GM18511 (cell line): Measurements from ENCODE around the gene CPXM1.
A peak's percentile ranks its signal among the peaks of the same experiment; 100 is the strongest.
"Not testable (repeated sequence)": the region's sequence is repeated elsewhere in the genome, so short reads cannot be mapped to it uniquely, and the experiment has no call there.

ENCODE experiments used
- ATAC-seq: cut with Tn5 transposase; IDR thresholded peaks from one replicate; pipeline ENCODE4 v1.9.1; 2021; ENCODE audit warnings: mild to moderate bottlenecking, moderate library complexity; ENCODE audit not compliant: unreplicated experiment

The CPXM1 gene

DNA sequence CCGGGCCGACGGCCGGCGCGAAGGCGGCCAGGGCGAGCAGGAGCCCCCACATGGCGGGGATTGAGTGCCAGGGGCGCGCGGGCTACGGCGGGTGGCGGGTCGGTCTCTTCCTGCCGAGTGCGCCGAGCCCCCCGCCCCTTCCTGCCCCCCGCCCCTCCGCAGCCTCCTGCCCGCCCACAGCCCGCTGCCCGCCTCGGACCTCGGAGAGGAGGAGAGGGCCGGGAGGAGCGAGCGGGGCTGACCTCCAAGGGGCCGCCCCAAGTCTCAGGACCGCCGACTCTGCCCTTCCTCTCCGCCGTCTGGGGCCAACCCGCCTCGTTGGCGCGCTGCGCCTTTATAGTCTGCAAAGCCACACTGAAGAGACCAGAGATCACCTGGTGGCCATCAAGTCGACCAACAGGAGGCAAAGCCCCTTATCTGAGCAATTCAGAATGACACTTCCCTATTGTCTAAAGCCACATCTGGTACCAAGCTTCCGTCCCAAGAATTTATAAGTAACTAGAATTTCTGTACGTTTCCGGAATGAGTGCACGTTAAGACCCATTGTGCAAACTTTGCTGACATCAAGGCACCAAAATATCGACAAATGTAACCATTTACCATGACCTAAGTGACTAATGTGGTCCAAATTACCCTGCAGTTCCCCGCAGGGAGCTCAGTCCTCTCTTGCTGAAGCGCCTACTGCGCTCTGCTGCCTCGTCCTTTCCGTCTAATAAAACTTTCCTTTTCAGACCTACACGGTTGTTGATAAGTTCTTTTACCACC lies at the start of gene CPXM1:
CPXM1 (minus strand) TSS at position 107 of the 765 bp plus-strand sequence; CDS start at position 52, 55 bp downstream.
- ATAC-seq: peak; percentile 67

DNA sequence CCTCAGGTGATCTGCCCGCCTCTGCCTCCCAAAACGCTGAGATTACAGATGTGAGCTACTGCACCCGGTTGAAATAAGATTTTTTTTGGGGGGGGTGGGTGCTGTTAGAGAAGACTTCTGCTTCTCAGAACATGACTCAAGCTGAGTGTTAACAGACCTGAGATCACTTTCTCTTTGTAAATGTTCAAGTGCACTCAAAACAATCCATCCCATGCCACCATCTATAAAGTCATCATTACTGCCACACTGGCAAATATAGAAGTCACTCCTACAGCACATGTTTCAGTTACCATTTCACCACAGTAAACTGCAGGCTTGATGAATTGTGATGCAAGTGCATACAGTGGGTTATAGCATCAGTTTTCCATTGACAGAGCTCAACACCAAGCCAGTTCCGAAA lies 49.1 kb upstream of the CPXM1 start:
- no peak for ATAC-seq

- ATAC-seq: no peak
Measured at GRCh38 chr20:2847802-2848201, 47.4 kb upstream of the CPXM1 start.

DNA sequence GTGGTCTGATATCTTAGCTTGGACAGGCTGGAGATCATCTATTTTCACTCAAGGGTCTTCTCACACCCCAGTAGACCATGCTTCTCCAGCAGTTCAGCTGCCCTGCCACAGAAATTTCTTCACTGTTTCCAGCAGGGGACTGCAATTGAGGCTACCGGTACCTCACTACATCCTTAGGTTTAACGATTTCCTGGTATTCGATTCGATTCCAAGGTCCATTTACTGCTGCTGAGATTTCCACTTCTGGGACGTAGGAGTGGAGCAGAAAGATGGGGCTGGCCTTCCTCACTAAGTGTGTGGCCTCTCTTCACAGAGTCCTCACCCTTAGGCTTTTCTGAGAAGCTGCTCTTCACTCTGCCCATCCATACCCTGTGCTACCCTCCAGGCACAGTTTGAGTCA lies 46.3 kb upstream of the CPXM1 start:
- ATAC-seq: no peak

- no peak for ATAC-seq
Measured at GRCh38 chr20:2845607-2846006, 45.2 kb upstream of the CPXM1 start.

GRCh38 chr20:2840967-2841531 lies 40.6 kb upstream of the CPXM1 start:
- ATAC-seq: peak; percentile 40

GRCh38 chr20:2840138-2840966 lies 39.9 kb upstream of the CPXM1 start, which contains the start of the genes PCED1A and VPS16:
Gene PCED1A, minus strand, starts transcription at chr20:2840655. Its CDS starts 743 bp downstream, at chr20:2839912.
Gene VPS16, plus strand, starts transcription at chr20:2840745. Its CDS starts 30 bp downstream, at chr20:2840775.
- peak; percentile 96 for ATAC-seq

GRCh38 chr20:2839732-2840137 lies 39.3 kb upstream of the CPXM1 start:
- no peak for ATAC-seq

DNA sequence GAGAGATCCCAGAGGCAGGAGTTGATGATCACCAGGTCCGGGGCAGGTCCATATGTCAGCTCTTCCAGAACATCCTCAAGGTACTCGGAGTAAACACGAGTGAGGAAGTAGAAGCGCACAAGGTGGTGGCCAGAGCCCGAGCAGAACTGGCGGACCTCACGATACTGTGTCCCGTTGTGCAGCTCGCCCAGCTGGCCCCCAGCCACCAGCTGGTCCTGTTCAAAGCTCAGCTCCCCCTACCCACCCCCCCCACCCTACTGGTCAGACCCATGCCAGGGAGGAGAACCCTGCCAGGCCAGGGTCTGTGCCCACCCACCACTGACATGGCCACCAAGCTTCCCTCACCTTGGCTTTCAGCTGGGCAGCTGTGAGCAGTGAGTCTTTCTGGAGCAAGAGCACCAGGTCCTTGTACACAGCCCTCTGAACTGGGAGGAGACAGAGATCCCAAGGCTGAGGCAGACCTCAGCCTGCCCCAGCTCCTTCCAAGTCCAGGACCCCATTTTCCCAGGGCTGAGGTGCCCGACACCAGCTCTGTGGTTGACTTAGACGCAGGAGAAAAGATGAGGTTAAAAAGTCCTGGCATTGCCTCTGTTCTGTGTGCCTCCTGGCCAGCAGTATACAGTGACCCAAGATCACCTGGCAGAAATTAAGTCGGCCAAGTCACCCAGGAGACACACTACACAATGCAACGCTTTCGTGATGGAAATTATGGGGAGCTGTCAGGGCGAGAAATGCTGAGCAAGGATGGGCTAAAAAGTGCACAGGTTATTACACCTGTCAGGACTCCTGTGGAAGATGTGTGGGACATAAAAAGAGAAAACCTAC lies 38.6 kb upstream of the CPXM1 start:
- no peak for ATAC-seq

- no peak for ATAC-seq
Measured at GRCh38 chr20:2838170-2838797, 37.9 kb upstream of the CPXM1 start.

GRCh38 chr20:2837221-2837960 lies 37.0 kb upstream of the CPXM1 start:
- ATAC-seq: no peak

DNA sequence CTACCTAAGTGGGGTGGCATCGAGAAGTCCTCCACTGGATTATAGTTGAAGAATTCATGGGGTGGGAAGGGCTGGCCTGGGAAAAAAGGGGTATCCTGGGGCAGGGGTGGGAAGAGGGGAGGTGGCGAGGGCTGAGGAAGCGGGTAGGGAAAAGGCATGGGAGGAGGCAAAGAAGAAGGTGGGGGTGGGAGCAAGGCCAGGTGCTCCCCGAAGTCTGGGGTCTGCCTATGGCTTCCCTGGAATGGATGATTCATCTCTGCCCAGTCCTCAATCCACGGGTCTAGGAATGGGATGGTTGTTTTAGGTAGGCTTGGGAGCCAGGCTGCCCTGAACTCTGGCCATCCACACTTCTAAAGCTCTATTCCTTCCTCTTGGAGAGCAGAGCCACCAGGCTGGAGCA lies 35.6 kb upstream of the CPXM1 start:
- no peak for ATAC-seq

DNA sequence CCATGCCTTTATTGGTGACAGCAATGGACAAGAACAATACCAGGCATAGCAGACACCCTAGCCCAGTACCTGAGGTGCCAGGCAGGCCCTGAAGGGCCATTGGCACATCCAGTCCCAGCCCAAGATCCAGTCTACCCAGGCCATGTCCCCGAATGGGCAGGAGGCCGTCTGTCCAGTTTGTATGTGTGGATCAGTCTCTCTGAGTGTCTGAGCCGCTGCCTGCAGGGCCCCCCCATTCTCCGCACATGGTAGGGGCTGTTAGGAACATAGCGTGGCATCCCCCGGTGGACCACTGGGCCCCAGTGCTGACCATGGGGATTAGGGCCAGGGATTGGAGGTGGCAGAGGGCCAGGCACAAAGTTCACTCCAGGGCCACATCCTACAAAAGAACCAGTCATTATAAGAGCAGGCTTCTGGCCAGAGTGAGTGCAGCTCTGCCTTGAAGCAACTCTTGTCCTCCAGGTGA lies 34.9 kb upstream of the CPXM1 start:
- no peak for ATAC-seq

DNA sequence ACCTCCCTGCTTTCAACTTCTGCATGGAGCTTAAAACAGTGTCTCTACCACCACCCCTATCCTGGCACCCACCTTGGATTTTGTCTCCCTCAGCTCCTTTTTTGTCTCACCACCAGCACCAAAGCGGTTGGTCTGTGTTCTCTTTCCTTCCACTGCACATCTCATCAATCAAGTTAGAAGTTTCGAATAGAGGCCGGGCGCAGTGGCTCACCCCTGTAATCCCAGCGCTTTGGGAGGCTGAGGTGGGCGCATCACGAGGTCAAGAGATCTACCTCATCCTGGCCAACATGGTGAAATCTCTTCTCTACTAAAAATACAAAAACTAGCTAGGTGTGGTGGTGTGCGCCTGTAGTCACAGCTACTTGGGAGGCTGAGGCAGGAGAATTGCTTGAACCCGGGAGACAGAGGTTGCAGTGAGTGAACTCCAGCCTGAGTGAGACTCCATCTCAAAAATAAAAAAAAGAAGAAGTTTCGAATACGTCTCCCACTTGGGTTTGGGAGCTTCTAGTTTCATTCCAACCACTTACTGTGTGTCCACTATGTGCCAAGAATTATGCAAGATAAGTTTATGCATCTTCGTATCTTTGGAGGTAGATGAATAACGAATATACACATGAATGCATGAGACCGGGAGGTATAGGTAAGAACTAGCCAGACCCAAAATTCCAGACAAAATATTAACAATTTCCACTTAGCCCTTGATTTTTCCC lies 34.1 kb upstream of the CPXM1 start:
- no peak for ATAC-seq

GRCh38 chr20:2833761-2834160 lies 33.3 kb upstream of the CPXM1 start:
- no peak for ATAC-seq

- ATAC-seq: not testable (repeated sequence)
Measured at GRCh38 chr20:2831206-2831605, 30.8 kb upstream of the CPXM1 start.

DNA sequence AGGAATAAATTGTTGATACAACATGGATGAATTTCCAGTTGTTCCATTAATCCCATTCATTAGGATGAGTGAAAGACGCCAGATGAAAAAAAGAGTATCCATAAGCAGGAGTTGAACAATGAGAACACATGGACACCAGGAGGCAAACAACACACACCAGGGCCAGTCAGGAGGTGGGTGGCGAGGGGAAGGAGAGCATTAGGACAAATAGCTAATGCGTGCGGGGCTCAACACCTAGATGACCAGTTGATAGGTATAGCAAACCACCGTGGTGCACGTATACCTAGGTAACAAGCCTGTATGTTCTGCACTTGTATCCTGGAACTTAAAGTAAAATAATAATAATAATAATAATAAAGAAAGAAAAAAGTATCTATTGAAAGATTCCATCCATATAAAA lies 28.9 kb upstream of the CPXM1 start:
- no peak for ATAC-seq

- ATAC-seq: no peak
Measured at GRCh38 chr20:2826655-2827054, 26.2 kb upstream of the CPXM1 start.

DNA sequence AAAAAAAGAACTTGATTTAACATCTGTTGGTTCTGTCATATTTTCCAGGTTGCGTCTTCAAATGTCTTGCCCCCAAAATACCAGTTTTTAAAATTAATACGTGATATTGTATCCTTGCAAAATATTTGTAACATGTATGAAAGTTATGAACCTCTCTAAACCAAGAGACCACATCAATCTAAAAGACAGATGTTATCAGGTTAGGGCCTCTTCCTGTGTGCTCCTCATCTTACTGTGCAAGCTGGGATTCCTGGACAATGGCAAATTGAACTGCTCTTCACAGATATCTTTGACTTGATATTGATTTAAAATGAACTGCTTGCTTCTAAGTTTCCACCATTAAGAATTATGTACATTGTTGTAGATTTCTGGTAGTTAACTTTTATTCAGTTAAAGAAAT lies 25.3 kb upstream of the CPXM1 start:
- no peak for ATAC-seq
